Neural cell (in vitro differentiated cells): ENCODE measurements around the gene SLC8A3. TPM values are rescaled to one million over a fixed set of nuclear protein-coding genes. Genes with fewer than 3 reads are reported as not detected.

Experiments used
- H2AFZ ChIP-seq: fragments of 200-600, 300-800 bp; sonication (generic), shearing (Covaris generic); 2 replicates; pipeline ENCODE4 v1.6.0; 2014; ENCODE audit warnings: low read depth, mild to moderate bottlenecking, antibody characterized with exemption, low read length, moderate library complexity
- H3F3A ChIP-seq: fragments of 200-600 bp; shearing (Covaris generic); 2 replicates; pipeline ENCODE4 v1.6.1; 2016; ENCODE audit warnings: mild to moderate bottlenecking, moderate library complexity, mixed read lengths, antibody characterized with exemption, low read length; ENCODE audit not compliant: insufficient read depth, poor library complexity, severe bottlenecking
- H3K27ac ChIP-seq: fragments of 200-600, 300-800 bp; sonication (generic), shearing (Covaris generic); 2 replicates; pipeline ENCODE4 v1.5.1; 2014; ENCODE audit warnings: mild to moderate bottlenecking, low read length, moderate library complexity
- H3K27me3 ChIP-seq: fragments of 300-800, 200-600 bp; sonication (generic), shearing (Covaris generic); 2 replicates; pipeline ENCODE4 v1.6.0; 2014; ENCODE audit warnings: mild to moderate bottlenecking, low read depth, low read length, moderate library complexity; ENCODE audit not compliant: insufficient read depth
- H3K36me3 ChIP-seq: fragments of 300-800, 200-600 bp; sonication (generic), shearing (Covaris generic); 2 replicates; pipeline ENCODE4 v1.5.1; 2014; ENCODE audit warnings: mild to moderate bottlenecking, antibody characterized with exemption, low read length, moderate library complexity; ENCODE audit not compliant: insufficient read depth
- H3K4me2 ChIP-seq: fragments of 300-800, 200-600 bp; sonication (generic), shearing (Covaris generic); 2 replicates; pipeline ENCODE4 v1.6.0; 2014; ENCODE audit warnings: mild to moderate bottlenecking, low read length
- H3K4me3 ChIP-seq: fragments of 300-800, 200-600 bp; sonication (generic), shearing (Covaris generic); 2 replicates; pipeline ENCODE4 v1.5.1; 2014; ENCODE audit warnings: mild to moderate bottlenecking, low read length, moderate library complexity
- H3K79me2 ChIP-seq: fragments of 200-600 bp; shearing (Covaris generic); replicated peaks from 2 replicates; pipeline ENCODE4 v1.6.0; 2014; ENCODE audit warnings: mild to moderate bottlenecking, low read length, moderate library complexity; ENCODE audit not compliant: insufficient read depth
- H3K9ac ChIP-seq: fragments of 300-800, 200-600 bp; sonication (generic), shearing (Covaris generic); 2 replicates; pipeline ENCODE4 v1.6.1; 2016; ENCODE audit warnings: mild to moderate bottlenecking, low read length, mixed read lengths
- H3K9me2 ChIP-seq: fragments of 200-600 bp; shearing (Covaris generic); 2 replicates; pipeline ENCODE4 v1.6.1; 2016; ENCODE audit warnings: mild to moderate bottlenecking, low read length, mixed read lengths; ENCODE audit not compliant: insufficient read depth
- H3K9me3 ChIP-seq: fragments of 200-600, 300-800 bp; sonication (generic), shearing (Covaris generic); 2 replicates; pipeline ENCODE4 v1.6.1; 2016; ENCODE audit warnings: mild to moderate bottlenecking, mixed run types, low read length, moderate library complexity, mixed read lengths
- H4K20me1 ChIP-seq: fragments of 200-600 bp; shearing (Covaris generic); 2 replicates; pipeline ENCODE4 v1.6.1; 2016; ENCODE audit warnings: mild to moderate bottlenecking, mixed run types; ENCODE audit not compliant: insufficient read depth
- EP300 ChIP-seq: fragments of 450-650 bp; conservative IDR thresholded peaks from 2 replicates; pipeline ENCODE4 v1.6.1; 2014; ENCODE audit warnings: antibody characterized with exemption, mild to moderate bottlenecking, moderate library complexity; ENCODE audit not compliant: poor library complexity, severe bottlenecking
- EZH2 ChIP-seq: fragments of 200-600, 300-800 bp; shearing (Covaris generic), sonication (generic); IDR thresholded peaks from 2 replicates; pipeline ENCODE4 v1.6.1; 2014; ENCODE audit warnings: antibody characterized with exemption, low read length, borderline replicate concordance, mild to moderate bottlenecking; ENCODE audit not compliant: insufficient read depth, poor library complexity, severe bottlenecking
- MXI1 ChIP-seq: fragments of 450-650 bp; conservative IDR thresholded peaks from 2 replicates; pipeline ENCODE4 v1.6.1; 2014; ENCODE audit warnings: antibody characterized with exemption, mild to moderate bottlenecking; ENCODE audit not compliant: poor library complexity, severe bottlenecking
- POLR2AphosphoS5 ChIP-seq: IDR thresholded peaks from 2 replicates; pipeline ENCODE4 v1.6.1; 2012
- RAD21 ChIP-seq: fragments of 450-650 bp; conservative IDR thresholded peaks from 2 replicates; pipeline ENCODE4 v1.6.1; 2014; ENCODE audit warnings: antibody characterized with exemption, mild to moderate bottlenecking, moderate library complexity
- SMC3 ChIP-seq: fragments of 450-650 bp; conservative IDR thresholded peaks from 2 replicates; pipeline ENCODE4 v1.6.1; 2014; ENCODE audit warnings: antibody characterized with exemption, mild to moderate bottlenecking, moderate library complexity; ENCODE audit not compliant: poor library complexity
- TAF1 ChIP-seq: IDR thresholded peaks from 2 replicates; pipeline ENCODE4 v1.6.1; 2012; ENCODE audit warnings: low read depth
- polyA plus RNA-seq: library from polyadenylated mRNA; depleted of rRNA; stranded (reverse); fragments of >200 nt; gene quantifications from 2 replicates; pipeline ENCODE4 v1.2.3, GENCODE V29; 2014
- TF ChIP-seq, protein P1 (sequence below): fragments of 450-650 bp; IDR thresholded peaks from 2 replicates; pipeline ENCODE4 v1.5.1; 2014; ENCODE audit warnings: antibody characterized with exemption, mild to moderate bottlenecking, moderate library complexity; ENCODE audit not compliant: poor library complexity, severe bottlenecking
- TF ChIP-seq, protein P2 (sequence below): IDR thresholded peaks from 2 replicates; pipeline ENCODE4 v1.6.1; 2012; ENCODE audit warnings: borderline replicate concordance

SLC8A3 gene
- polyA plus RNA-seq, 1 donor from 2014 or later, result 2.9 TPM

DNA sequence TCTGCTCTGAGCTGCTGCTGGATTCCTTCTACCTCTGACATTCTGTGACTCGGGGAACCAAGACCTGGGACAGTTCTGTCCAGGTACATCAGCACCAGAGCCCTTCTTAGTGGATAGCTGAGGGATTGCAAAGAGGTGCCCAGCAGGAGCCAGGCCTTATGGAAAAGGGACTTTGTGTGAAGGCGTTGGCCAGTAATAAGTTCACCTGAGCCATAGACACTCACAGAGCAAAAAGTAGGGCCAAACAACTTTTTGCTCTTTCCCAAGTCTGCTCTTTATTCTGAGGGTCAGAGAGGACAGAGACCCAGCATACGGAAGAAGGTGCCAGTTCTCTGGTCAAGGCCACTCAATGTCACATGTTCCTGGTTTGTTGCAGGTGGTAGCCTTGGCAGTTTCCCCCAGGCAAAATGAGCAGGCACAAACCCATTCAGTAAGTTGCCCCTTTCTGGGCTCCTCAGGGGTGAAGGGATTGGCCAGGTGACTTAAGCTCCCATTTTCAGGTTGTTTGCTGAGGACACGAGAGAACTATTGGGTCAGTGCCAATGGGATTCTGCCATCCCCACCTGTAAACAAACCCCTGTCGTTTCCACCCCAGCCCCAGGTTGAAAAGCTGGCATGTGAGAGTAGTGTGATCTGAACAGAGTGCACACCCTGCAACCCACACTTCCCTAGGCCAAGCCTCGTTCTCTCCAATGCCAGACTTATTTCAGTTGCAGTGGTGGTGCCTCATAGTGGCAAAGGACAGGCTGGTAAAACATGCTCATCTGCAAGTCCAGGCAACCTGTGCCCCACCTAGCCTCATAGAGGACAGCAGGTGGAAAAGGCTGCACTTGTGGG lies 159.2 kb downstream of the SLC8A3 start:
- Histone ChIP-seq H3K9ac (no peak overlapping the region), H3K9me3 (no peaks in the 10 kb centered on the region), H3K36me3 (no peaks in the 10 kb centered on the region), H3K27me3 (no peaks in the 10 kb centered on the region), H4K20me1 (no peaks in the 10 kb centered on the region), H3K27ac (no peak overlapping the region), H2AFZ (no peak overlapping the region), H3K4me3 (no peak overlapping the region), H3K4me2 (no peak overlapping the region), H3F3A (no peaks in the 10 kb centered on the region), H3K9me2 (no peaks in the 10 kb centered on the region), H3K79me2 (no peaks in the 10 kb centered on the region)
- TF ChIP-seq EZH2 (no peak), TAF1 (no peak), SMC3 (no peak)
- TF ChIP-seq, protein P1, sequence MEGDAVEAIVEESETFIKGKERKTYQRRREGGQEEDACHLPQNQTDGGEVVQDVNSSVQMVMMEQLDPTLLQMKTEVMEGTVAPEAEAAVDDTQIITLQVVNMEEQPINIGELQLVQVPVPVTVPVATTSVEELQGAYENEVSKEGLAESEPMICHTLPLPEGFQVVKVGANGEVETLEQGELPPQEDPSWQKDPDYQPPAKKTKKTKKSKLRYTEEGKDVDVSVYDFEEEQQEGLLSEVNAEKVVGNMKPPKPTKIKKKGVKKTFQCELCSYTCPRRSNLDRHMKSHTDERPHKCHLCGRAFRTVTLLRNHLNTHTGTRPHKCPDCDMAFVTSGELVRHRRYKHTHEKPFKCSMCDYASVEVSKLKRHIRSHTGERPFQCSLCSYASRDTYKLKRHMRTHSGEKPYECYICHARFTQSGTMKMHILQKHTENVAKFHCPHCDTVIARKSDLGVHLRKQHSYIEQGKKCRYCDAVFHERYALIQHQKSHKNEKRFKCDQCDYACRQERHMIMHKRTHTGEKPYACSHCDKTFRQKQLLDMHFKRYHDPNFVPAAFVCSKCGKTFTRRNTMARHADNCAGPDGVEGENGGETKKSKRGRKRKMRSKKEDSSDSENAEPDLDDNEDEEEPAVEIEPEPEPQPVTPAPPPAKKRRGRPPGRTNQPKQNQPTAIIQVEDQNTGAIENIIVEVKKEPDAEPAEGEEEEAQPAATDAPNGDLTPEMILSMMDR, result no peak

DNA sequence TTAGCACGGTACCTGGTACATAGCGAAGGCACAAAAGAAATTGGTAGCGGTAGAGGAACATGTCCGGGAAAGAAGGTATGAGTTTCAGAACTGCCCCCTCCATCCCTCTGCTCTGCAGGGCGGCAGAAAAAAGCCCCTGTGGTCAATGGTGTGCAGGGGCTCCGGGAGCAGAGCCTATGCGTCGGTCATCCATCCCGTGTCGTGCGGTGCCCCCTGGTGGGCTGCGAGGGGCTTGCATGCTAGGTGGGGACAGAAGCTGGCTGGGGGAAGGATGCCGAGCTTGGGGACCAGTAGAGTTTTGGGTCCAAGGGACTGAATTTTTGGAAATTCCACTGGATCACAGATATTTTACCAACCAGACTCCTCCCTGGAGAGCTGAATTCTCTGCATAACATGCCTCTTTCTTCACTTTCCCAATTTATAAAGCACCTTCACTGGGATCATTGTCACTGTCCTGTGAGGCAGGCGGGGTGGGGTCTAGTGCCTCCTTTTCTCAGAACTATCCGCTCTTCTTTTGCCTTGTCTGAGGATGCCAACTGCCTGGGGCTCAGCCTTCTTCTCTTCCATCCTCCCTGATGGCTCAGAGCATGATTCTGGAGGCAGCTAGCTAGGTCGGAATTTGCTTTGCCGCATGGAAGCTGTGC lies 160.8 kb downstream of the SLC8A3 start:
- Histone ChIP-seq H3K4me2 (no peak overlapping the region), H3F3A (no peaks in the 10 kb centered on the region), H2AFZ (no peak overlapping the region), H3K27ac (no peak overlapping the region), H3K36me3 (no peaks in the 10 kb centered on the region), H3K9me3 (no peaks in the 10 kb centered on the region), H4K20me1 (no peaks in the 10 kb centered on the region), H3K4me3 (no peak overlapping the region), H3K9me2 (no peaks in the 10 kb centered on the region), H3K27me3 (no peaks in the 10 kb centered on the region), H3K9ac (no peak overlapping the region), H3K79me2 (no peaks in the 10 kb centered on the region)
- peak; percentile 97 for TF ChIP-seq RAD21
- no peak for TF ChIP-seq TAF1
- peak; percentile 99 for TF ChIP-seq SMC3
- TF ChIP-seq POLR2AphosphoS5, result no peak
- TF ChIP-seq MXI1, result no peak
- TF ChIP-seq EP300, result no peak
- TF ChIP-seq, protein P1, result peak; percentile 95

DNA sequence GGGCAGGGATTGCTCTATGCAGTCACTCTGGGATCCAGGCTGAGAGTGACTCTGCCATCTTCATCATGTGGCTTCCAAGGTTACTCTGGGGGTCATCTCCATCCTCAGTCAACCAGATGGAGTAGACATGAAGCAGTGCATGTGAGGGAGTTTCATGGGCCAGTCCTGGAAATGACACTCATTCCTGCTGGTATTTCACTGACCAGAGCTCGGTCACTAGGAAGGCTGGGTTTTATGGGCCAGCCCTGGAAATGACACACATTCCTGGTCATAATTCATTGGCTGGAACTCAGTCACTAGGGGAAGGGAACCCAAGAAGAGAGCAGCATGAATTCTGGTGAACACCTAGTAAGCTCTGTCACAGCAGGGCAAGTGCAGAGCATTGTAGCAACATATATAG lies 164.9 kb downstream of the SLC8A3 start:
- Histone ChIP-seq H3K9me2 (no peaks in the 10 kb centered on the region), H4K20me1 (no peaks in the 10 kb centered on the region), H3K9me3 (no peaks in the 10 kb centered on the region), H3K27ac (no peak overlapping the region), H3K36me3 (no peaks in the 10 kb centered on the region), H3K4me2 (no peak overlapping the region), H3K9ac (no peak overlapping the region), H2AFZ (no peak overlapping the region), H3K79me2 (no peaks in the 10 kb centered on the region), H3K27me3 (no peaks in the 10 kb centered on the region), H3F3A (no peaks in the 10 kb centered on the region), H3K4me3 (no peak overlapping the region)
- TF ChIP-seq RAD21 (no peak), MXI1 (no peak), TAF1 (no peak), SMC3 (no peak), EP300 (no peak), EZH2 (no peak), POLR2AphosphoS5 (no peak)
- TF ChIP-seq, protein P1, result no peak
- TF ChIP-seq, protein P2, sequence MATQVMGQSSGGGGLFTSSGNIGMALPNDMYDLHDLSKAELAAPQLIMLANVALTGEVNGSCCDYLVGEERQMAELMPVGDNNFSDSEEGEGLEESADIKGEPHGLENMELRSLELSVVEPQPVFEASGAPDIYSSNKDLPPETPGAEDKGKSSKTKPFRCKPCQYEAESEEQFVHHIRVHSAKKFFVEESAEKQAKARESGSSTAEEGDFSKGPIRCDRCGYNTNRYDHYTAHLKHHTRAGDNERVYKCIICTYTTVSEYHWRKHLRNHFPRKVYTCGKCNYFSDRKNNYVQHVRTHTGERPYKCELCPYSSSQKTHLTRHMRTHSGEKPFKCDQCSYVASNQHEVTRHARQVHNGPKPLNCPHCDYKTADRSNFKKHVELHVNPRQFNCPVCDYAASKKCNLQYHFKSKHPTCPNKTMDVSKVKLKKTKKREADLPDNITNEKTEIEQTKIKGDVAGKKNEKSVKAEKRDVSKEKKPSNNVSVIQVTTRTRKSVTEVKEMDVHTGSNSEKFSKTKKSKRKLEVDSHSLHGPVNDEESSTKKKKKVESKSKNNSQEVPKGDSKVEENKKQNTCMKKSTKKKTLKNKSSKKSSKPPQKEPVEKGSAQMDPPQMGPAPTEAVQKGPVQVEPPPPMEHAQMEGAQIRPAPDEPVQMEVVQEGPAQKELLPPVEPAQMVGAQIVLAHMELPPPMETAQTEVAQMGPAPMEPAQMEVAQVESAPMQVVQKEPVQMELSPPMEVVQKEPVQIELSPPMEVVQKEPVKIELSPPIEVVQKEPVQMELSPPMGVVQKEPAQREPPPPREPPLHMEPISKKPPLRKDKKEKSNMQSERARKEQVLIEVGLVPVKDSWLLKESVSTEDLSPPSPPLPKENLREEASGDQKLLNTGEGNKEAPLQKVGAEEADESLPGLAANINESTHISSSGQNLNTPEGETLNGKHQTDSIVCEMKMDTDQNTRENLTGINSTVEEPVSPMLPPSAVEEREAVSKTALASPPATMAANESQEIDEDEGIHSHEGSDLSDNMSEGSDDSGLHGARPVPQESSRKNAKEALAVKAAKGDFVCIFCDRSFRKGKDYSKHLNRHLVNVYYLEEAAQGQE, result no peak
